ENCODE data around the gene ALG8. TPM values are rescaled to one million over a fixed set of nuclear protein-coding genes. Genes with fewer than 3 reads are reported as not detected.
A peak's percentile ranks its signal among the peaks of the same experiment; 100 is the strongest.

ALG8 gene
- total RNA-seq, 1 experiment from 2014 or later: 97.0 TPM

- BruUV-seq (replicated peaks): no TSS peak
- intact Hi-C loops (cut with micrococcal nuclease; ENCODE audit: unreplicated experiment): no loop called here
- CTCF ChIA-PET: no interaction called here
Observed at GRCh38 chr11:78145511-78146025, 6.1 kb upstream of the ALG8 start.

GRCh38 chr11:78140392-78141077 lies 1.1 kb upstream of the ALG8 start:
- ATAC-seq: no peak
- DNase-seq (ENCODE audit: low read depth, low spot score): no peak
- ChIA-PET CTCF (no interaction called here), POLR2A (no interaction called here)
- BruUV-seq (replicated peaks): no TSS peak
- in situ Hi-C loops (cut with HindIII; ENCODE audit: low pct_unique_long_range_greater_than_20kb, low sequenced_read_pairs): no loop called here
- peaks cover 2% of the 10 kb centered on the region; the same call in 1 of the 2 replicates for H3K4me1 ChIP-seq (ENCODE audit: control insufficient read depth, insufficient read depth, low read length)
- H3K27ac ChIP-seq (ENCODE audit: low read length): peak overlapping the region; percentile 88
- no peaks in the 10 kb centered on the region for H3K27me3 ChIP-seq (ENCODE audit: control insufficient read depth, insufficient read depth, low read length)
- H3K36me3 ChIP-seq (ENCODE audit: control insufficient read depth, insufficient read depth, low read length): no peaks in the 10 kb centered on the region
- no peaks in the 10 kb centered on the region for H3K9me3 ChIP-seq (ENCODE audit: control insufficient read depth, insufficient read depth, low read depth, low read length)
- intact Hi-C loops (cut with micrococcal nuclease; ENCODE audit: unreplicated experiment): no loop called here
- TF ChIP-seq CTCF (IDR thresholded peaks at IDR 0.05) (no peak), TCF7L2 (IDR thresholded peaks at IDR 0.05; ENCODE audit: low read depth, low read length) (no peak), SIN3A (IDR thresholded peaks at IDR 0.05; ENCODE audit: borderline replicate concordance, insufficient read depth, low read depth, low read length) (no peak)
- H3K4me3 ChIP-seq (ENCODE audit: low read depth in 2 of 2, low read length in 2 of 2): peak overlapping the region; percentile 55 to 99

More at GRCh38 chr11:78145511-78146025, 6.1 kb upstream of the ALG8 start:
- Histone ChIP-seq H3K4me3 (ENCODE audit: low read depth in 2 of 2, low read length in 2 of 2) (no peak overlapping the region), H3K36me3 (ENCODE audit: control insufficient read depth, insufficient read depth, low read length) (no peaks in the 10 kb centered on the region), H3K9me3 (ENCODE audit: control insufficient read depth, insufficient read depth, low read depth, low read length) (no peaks in the 10 kb centered on the region), H3K27me3 (ENCODE audit: control insufficient read depth, insufficient read depth, low read length) (no peaks in the 10 kb centered on the region), H3K4me1 (ENCODE audit: control insufficient read depth, insufficient read depth, low read length) (no peaks in the 10 kb centered on the region), H3K27ac (ENCODE audit: low read length) (no peak overlapping the region)
- in situ Hi-C loops (cut with HindIII; ENCODE audit: low pct_unique_long_range_greater_than_20kb, low sequenced_read_pairs): no loop called here
- ATAC-seq: no peak
- DNase-seq (ENCODE audit: low read depth, low spot score): no peak
- TF ChIP-seq TCF7L2 (IDR thresholded peaks at IDR 0.05; ENCODE audit: low read depth, low read length): no peak
- no peak for TF ChIP-seq POLR2AphosphoS5 (IDR thresholded peaks at IDR 0.05; ENCODE audit: low read depth, low read length)
- no peak for TF ChIP-seq REST (IDR thresholded peaks at IDR 0.05; ENCODE audit: insufficient read depth in 1 of 2, low read depth in 2 of 2, low read length in 1 of 2)
- TF ChIP-seq CTCF (IDR thresholded peaks at IDR 0.05): no peak
- TF ChIP-seq SIN3A (IDR thresholded peaks at IDR 0.05; ENCODE audit: borderline replicate concordance, insufficient read depth, low read depth, low read length): no peak
- POLR2A ChIA-PET: no interaction called here

All from Panc1 (cell line).